ENCODE results near the gene WDFY4. TPM values are rescaled to one million over a fixed set of nuclear protein-coding genes. Genes with fewer than 3 reads are reported as not detected.

The WDFY4 gene
- total RNA-seq, 1 donor from 2014 or later, result 0.25 TPM

- Histone ChIP-seq H3K27ac (ENCODE audit: low read depth, low read length) (no peak overlapping the region), H3K27me3 (ENCODE audit: insufficient read depth, low read length) (no peaks in the 10 kb centered on the region), H3K9me3 (ENCODE audit: insufficient read depth, low read depth, low read length) (no peaks in the 10 kb centered on the region), H3K4me2 (ENCODE audit: low read length) (no peak overlapping the region), H3K36me3 (ENCODE audit: insufficient read depth, low read length) (no peaks in the 10 kb centered on the region), H4K20me1 (ENCODE audit: insufficient read depth, low read length) (no peaks in the 10 kb centered on the region), H3K4me3 (ENCODE audit: insufficient read depth, low read depth, low read length) (no peak overlapping the region), H2AFZ (ENCODE audit: low read depth, low read length) (no peak overlapping the region), H3K79me2 (ENCODE audit: insufficient read depth, low read length) (no peaks in the 10 kb centered on the region), H3K4me1 (ENCODE audit: insufficient read depth, low read length) (no peaks in the 10 kb centered on the region), H3K9ac (ENCODE audit: low read length) (no peak overlapping the region)
- Mint-ChIP-seq H3K36me3 (ENCODE audit: low read depth, unreplicated experiment) (no peaks in the 10 kb centered on the region), H3K27me3 (ENCODE audit: low read depth, unreplicated experiment) (peaks cover 28% of the 10 kb centered on the region), H3K4me1 (ENCODE audit: low read depth, unreplicated experiment) (peaks cover 4% of the 10 kb centered on the region), H3K9me3 (ENCODE audit: unreplicated experiment) (no peaks in the 10 kb centered on the region), H3K4me3 (ENCODE audit: unreplicated experiment) (no peak overlapping the region), H3K27ac (ENCODE audit: unreplicated experiment) (no peak overlapping the region)
- TF ChIP-seq EZH2 (IDR thresholded peaks at IDR 0.05; ENCODE audit: insufficient read depth, low read length) (no peak), CTCF (IDR thresholded peaks at IDR 0.05; ENCODE audit: insufficient read depth, low read depth, low read length) (no peak)
- no peak for DNase-seq (ENCODE audit: low read depth)
- no peak for FAIRE-seq
These were observed 210.5 kb downstream of the WDFY4 start for GRCh38 chr10:48894911-48895802.

- H3K9ac ChIP-seq (ENCODE audit: low read length), result no peak overlapping the region
- H3K27ac ChIP-seq (ENCODE audit: low read depth, low read length), result no peak overlapping the region
- Mint-ChIP-seq H3K9me3 (ENCODE audit: unreplicated experiment) (no peaks in the 10 kb centered on the region), H3K4me1 (ENCODE audit: low read depth, unreplicated experiment) (peaks cover 4% of the 10 kb centered on the region), H3K27ac (ENCODE audit: unreplicated experiment) (no peak overlapping the region), H3K4me3 (ENCODE audit: unreplicated experiment) (no peak overlapping the region), H3K36me3 (ENCODE audit: low read depth, unreplicated experiment) (no peaks in the 10 kb centered on the region), H3K27me3 (ENCODE audit: low read depth, unreplicated experiment) (peaks cover 23% of the 10 kb centered on the region)
- no peaks in the 10 kb centered on the region for H3K36me3 ChIP-seq (ENCODE audit: insufficient read depth, low read length)
- H2AFZ ChIP-seq (ENCODE audit: low read depth, low read length), result no peak overlapping the region
- no peak for FAIRE-seq
- H3K4me1 ChIP-seq (ENCODE audit: insufficient read depth, low read length), result no peaks in the 10 kb centered on the region
- TF ChIP-seq CTCF (IDR thresholded peaks at IDR 0.05; ENCODE audit: insufficient read depth, low read depth, low read length) (no peak), EZH2 (IDR thresholded peaks at IDR 0.05; ENCODE audit: insufficient read depth, low read length) (no peak)
- H3K4me2 ChIP-seq (ENCODE audit: low read length), result no peak overlapping the region
- no peak overlapping the region for H3K4me3 ChIP-seq (ENCODE audit: insufficient read depth, low read depth, low read length)
- no peaks in the 10 kb centered on the region for H3K27me3 ChIP-seq (ENCODE audit: insufficient read depth, low read length)
- no peaks in the 10 kb centered on the region for H3K79me2 ChIP-seq (ENCODE audit: insufficient read depth, low read length)
- no peaks in the 10 kb centered on the region for H3K9me3 ChIP-seq (ENCODE audit: insufficient read depth, low read depth, low read length)
- no peak for DNase-seq (ENCODE audit: low read depth)
- H4K20me1 ChIP-seq (ENCODE audit: insufficient read depth, low read length), result no peaks in the 10 kb centered on the region
These were observed 211.1 kb downstream of the WDFY4 start for GRCh38 chr10:48895803-48896195.

All from astrocyte (in vitro differentiated cells and primary cell).